HEK293 (cell line): ENCODE measurements around the gene LTB4R.

Experiments used
- BCL11A ChIP-seq: fragments of 450-650 bp; formaldehyde crosslinking; IDR thresholded peaks from 2 replicates; pipeline ENCODE4 v1.5.1; 2016; ENCODE audit warnings: low read depth, missing biosample characterization, missing genetic modification characterization
- HOXC10 ChIP-seq: sonication (generic); formaldehyde crosslinking; IDR thresholded peaks from 2 replicates; pipeline ENCODE4 v1.8.1; 2023; ENCODE audit warnings: mild to moderate bottlenecking, missing genetic modification reagents
- TCF7L2 ChIP-seq: IDR thresholded peaks from 2 replicates; pipeline ENCODE4 v1.6.1; 2011; ENCODE audit warnings: low read depth, mild to moderate bottlenecking, inconsistent platforms, low read length, moderate library complexity, borderline replicate concordance
- ZBTB8A ChIP-seq: fragments of 450-650 bp; formaldehyde crosslinking; IDR thresholded peaks from 2 replicates; pipeline ENCODE4 v1.5.1; 2016; ENCODE audit warnings: missing biosample characterization, missing genetic modification characterization
- ZNF112 ChIP-seq: fragments of 450-650 bp; formaldehyde crosslinking; IDR thresholded peaks from 2 replicates; pipeline ENCODE4 v1.5.0; 2017; ENCODE audit warnings: missing biosample characterization, missing genetic modification characterization
- ZNF114 ChIP-seq: fragments of 450-650 bp; formaldehyde crosslinking; IDR thresholded peaks from 2 replicates; pipeline ENCODE4 v1.5.0; 2017; ENCODE audit warnings: missing biosample characterization, missing genetic modification characterization
- ZNF140 ChIP-seq: fragments of 450-650 bp; formaldehyde crosslinking; IDR thresholded peaks from 2 replicates; pipeline ENCODE4 v1.5.1; 2016; ENCODE audit warnings: missing biosample characterization, missing genetic modification characterization
- ZNF2 ChIP-seq: fragments of 450-650 bp; formaldehyde crosslinking; IDR thresholded peaks from 2 replicates; pipeline ENCODE4 v1.5.1; 2016; ENCODE audit warnings: missing biosample characterization, missing genetic modification characterization
- ZNF248 ChIP-seq: fragments of 450-650 bp; formaldehyde crosslinking; IDR thresholded peaks from 2 replicates; pipeline ENCODE4 v1.5.1; 2017; ENCODE audit warnings: missing biosample characterization, missing genetic modification characterization
- ZNF274 ChIP-seq, 2 experiments: fragments of 200-500 bp in 1 of 2; fragments of 450-650 bp in 1 of 2; sonication (Bioruptor generic) in 1 of 2; formaldehyde crosslinking in 1 of 2; IDR thresholded peaks; 2 replicates each; pipeline versions ENCODE4 v1.5.1 to v1.6.1; 2014 to 2016; ENCODE audit warnings: borderline replicate concordance in 1 of 2, inconsistent platforms in 1 of 2, low read length in 1 of 2, missing biosample characterization in 1 of 2, missing genetic modification characterization in 1 of 2
- ZNF302 ChIP-seq: fragments of 450-650 bp; formaldehyde crosslinking; IDR thresholded peaks from 2 replicates; pipeline ENCODE4 v1.5.1; 2016; ENCODE audit warnings: missing biosample characterization, missing genetic modification characterization, low read depth
- ZNF311 ChIP-seq: fragments of 450-650 bp; formaldehyde crosslinking; IDR thresholded peaks from 2 replicates; pipeline ENCODE4 v1.5.1; 2017; ENCODE audit warnings: missing biosample characterization, missing genetic modification characterization, borderline replicate concordance
- ZNF354C ChIP-seq: fragments of 450-650 bp; formaldehyde crosslinking; IDR thresholded peaks from 2 replicates; pipeline ENCODE4 v1.5.1; 2016; ENCODE audit warnings: missing biosample characterization, missing genetic modification characterization, low read depth, borderline replicate concordance
- ZNF366 ChIP-seq: fragments of 450-650 bp; formaldehyde crosslinking; conservative IDR thresholded peaks from 2 replicates; pipeline ENCODE4 v1.5.1; 2016; ENCODE audit warnings: missing biosample characterization, missing genetic modification characterization
- ZNF423 ChIP-seq: fragments of 450-650 bp; formaldehyde crosslinking; IDR thresholded peaks from 2 replicates; pipeline ENCODE4 v1.5.1; 2016; ENCODE audit warnings: missing biosample characterization, missing genetic modification characterization
- ZNF433 ChIP-seq: fragments of 450-650 bp; formaldehyde crosslinking; IDR thresholded peaks from 2 replicates; pipeline ENCODE4 v1.5.1; 2016; ENCODE audit warnings: missing biosample characterization, missing genetic modification characterization, low read depth
- ZNF561 ChIP-seq: fragments of 450-650 bp; IDR thresholded peaks from 2 replicates; pipeline ENCODE4 v1.5.1; 2018; ENCODE audit warnings: missing biosample characterization, missing genetic modification characterization, borderline replicate concordance
- ZNF571 ChIP-seq: fragments of 450-650 bp; formaldehyde crosslinking; IDR thresholded peaks from 2 replicates; pipeline ENCODE4 v1.5.0; 2017; ENCODE audit warnings: missing biosample characterization, missing genetic modification characterization
- ZNF623 ChIP-seq: fragments of 450-650 bp; formaldehyde crosslinking; IDR thresholded peaks from 2 replicates; pipeline ENCODE4 v1.5.1; 2016; ENCODE audit warnings: missing biosample characterization, missing genetic modification characterization
- ZNF701 ChIP-seq: fragments of 450-650 bp; formaldehyde crosslinking; IDR thresholded peaks from 2 replicates; pipeline ENCODE4 v1.5.1; 2016; ENCODE audit warnings: missing biosample characterization, missing genetic modification characterization
- ZNF707 ChIP-seq: fragments of 450-650 bp; formaldehyde crosslinking; IDR thresholded peaks from 2 replicates; pipeline ENCODE4 v1.5.1; 2016; ENCODE audit warnings: missing biosample characterization, missing genetic modification characterization
- ZXDB ChIP-seq: fragments of 450-650 bp; formaldehyde crosslinking; IDR thresholded peaks from 2 replicates; pipeline ENCODE4 v1.5.1; 2016; ENCODE audit warnings: missing biosample characterization, missing genetic modification characterization
- TF ChIP-seq, protein P1 (sequence below): fragments of 450-650 bp; formaldehyde crosslinking; IDR thresholded peaks from 2 replicates; pipeline ENCODE4 v1.5.1; 2016; ENCODE audit warnings: missing biosample characterization, missing genetic modification characterization
- TF ChIP-seq, protein P2 (sequence below): fragments of 450-650 bp; formaldehyde crosslinking; IDR thresholded peaks from 2 replicates; pipeline ENCODE4 v1.5.1; 2017; ENCODE audit warnings: missing biosample characterization, mild to moderate bottlenecking, missing genetic modification characterization, moderate library complexity
- TF ChIP-seq, protein P3 (sequence below): sonication (generic); formaldehyde crosslinking; IDR thresholded peaks from 2 replicates; pipeline ENCODE4 v1.8.1; 2022; ENCODE audit warnings: mild to moderate bottlenecking, moderate library complexity, missing genetic modification reagents
- TF ChIP-seq, protein P4 (sequence below): fragments of 450-650 bp; formaldehyde crosslinking; IDR thresholded peaks from 2 replicates; pipeline ENCODE4 v1.5.1; 2017; ENCODE audit warnings: missing biosample characterization, missing genetic modification characterization
- TF ChIP-seq, protein P5 (sequence below): fragments of 450-650 bp; formaldehyde crosslinking; IDR thresholded peaks from 2 replicates; pipeline ENCODE4; 2016; ENCODE audit warnings: missing biosample characterization, missing genetic modification characterization
- TF ChIP-seq, protein P6 (sequence below): fragments of 450-650 bp; formaldehyde crosslinking; IDR thresholded peaks from 2 replicates; pipeline ENCODE4 v1.5.1; 2017; ENCODE audit warnings: missing biosample characterization, missing genetic modification characterization
- TF ChIP-seq, protein P7 (sequence below): fragments of 450-650 bp; formaldehyde crosslinking; IDR thresholded peaks from 2 replicates; pipeline ENCODE4 v1.5.1; 2016; ENCODE audit warnings: missing biosample characterization, missing genetic modification characterization, low read depth

LTB4R gene

DNA sequence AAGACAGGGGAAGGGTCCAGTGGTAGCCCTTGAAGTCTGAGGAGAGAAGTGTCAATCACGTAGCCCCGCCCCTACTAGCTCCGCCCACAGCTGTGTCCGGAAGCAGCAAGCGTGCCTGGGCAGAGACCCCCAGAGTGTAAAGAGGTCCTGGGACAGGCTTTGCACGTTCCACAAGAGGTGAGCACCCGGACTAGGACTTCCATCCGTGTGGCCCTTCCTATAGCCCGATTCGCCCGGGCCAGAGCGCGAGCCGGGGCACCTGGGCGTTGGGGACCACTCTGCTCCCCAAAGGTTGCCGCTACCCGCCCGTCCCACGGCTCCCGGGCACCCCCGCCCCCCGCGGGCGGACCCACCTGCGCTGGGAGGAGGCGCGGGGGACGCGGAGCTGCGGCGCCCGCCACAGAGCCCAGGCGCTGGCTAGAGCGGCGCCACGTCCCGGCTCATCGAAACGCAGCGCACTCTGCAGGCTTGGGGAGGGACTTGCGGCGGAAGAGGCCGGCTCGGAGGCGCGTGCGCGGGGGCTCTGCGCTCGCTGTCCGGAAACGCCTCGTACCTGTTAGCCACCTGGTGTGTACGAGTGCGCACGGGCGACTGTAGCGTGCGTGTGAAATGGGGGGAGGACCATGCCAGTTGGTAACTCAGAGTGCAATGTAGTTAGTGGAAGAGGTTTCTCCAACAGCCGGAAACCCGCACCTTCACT is 40.0 kb upstream of the LTB4R start, which contains the start of gene RABGGTA (continued):
- TF ChIP-seq ZNF2 (tag by site-specific recombination) (peak; percentile 37; the same call in 1 of the 2 replicates), ZNF112 (tag by site-specific recombination) (no peak), ZNF707 (tag by site-specific recombination) (no peak), ZNF311 (no peak), ZBTB8A (tag by site-specific recombination) (peak; percentile 88), ZXDB (tag by site-specific recombination) (peak; percentile 65), ZNF274 (IDR thresholded peaks at IDR 0.05; ENCODE audit: low read length) (no peak), ZNF274 (tag by site-specific recombination; IDR thresholded peaks at IDR 0.05; ENCODE audit: borderline replicate concordance) (no peak), ZNF248 (tag by site-specific recombination) (no peak), ZNF302 (tag by site-specific recombination) (no peak), ZNF354C (tag by site-specific recombination) (no peak), BCL11A (tag by site-specific recombination) (no peak), TCF7L2 (no peak), ZNF433 (tag by site-specific recombination) (no peak), ZNF423 (tag by site-specific recombination) (peak; percentile 21; the same call in 1 of the 2 replicates), HOXC10 (CRISPR knock-in tag) (no peak), ZNF140 (no peak), ZNF366 (no peak), ZNF701 (no peak), ZNF114 (tag by site-specific recombination) (no peak), ZNF571 (tag by site-specific recombination) (no peak), ZNF623 (tag by site-specific recombination) (no peak), ZNF561 (tag by site-specific recombination) (no peak; the same call in 1 of the 2 replicates)
- TF ChIP-seq, protein P1, sequence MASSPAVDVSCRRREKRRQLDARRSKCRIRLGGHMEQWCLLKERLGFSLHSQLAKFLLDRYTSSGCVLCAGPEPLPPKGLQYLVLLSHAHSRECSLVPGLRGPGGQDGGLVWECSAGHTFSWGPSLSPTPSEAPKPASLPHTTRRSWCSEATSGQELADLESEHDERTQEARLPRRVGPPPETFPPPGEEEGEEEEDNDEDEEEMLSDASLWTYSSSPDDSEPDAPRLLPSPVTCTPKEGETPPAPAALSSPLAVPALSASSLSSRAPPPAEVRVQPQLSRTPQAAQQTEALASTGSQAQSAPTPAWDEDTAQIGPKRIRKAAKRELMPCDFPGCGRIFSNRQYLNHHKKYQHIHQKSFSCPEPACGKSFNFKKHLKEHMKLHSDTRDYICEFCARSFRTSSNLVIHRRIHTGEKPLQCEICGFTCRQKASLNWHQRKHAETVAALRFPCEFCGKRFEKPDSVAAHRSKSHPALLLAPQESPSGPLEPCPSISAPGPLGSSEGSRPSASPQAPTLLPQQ, result peak; percentile 99
- TF ChIP-seq, protein P2, sequence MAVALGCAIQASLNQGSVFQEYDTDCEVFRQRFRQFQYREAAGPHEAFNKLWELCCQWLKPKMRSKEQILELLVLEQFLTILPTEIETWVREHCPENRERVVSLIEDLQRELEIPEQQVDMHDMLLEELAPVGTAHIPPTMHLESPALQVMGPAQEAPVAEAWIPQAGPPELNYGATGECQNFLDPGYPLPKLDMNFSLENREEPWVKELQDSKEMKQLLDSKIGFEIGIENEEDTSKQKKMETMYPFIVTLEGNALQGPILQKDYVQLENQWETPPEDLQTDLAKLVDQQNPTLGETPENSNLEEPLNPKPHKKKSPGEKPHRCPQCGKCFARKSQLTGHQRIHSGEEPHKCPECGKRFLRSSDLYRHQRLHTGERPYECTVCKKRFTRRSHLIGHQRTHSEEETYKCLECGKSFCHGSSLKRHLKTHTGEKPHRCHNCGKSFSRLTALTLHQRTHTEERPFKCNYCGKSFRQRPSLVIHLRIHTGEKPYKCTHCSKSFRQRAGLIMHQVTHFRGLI (tag by site-specific recombination), result no peak
- TF ChIP-seq, protein P3, sequence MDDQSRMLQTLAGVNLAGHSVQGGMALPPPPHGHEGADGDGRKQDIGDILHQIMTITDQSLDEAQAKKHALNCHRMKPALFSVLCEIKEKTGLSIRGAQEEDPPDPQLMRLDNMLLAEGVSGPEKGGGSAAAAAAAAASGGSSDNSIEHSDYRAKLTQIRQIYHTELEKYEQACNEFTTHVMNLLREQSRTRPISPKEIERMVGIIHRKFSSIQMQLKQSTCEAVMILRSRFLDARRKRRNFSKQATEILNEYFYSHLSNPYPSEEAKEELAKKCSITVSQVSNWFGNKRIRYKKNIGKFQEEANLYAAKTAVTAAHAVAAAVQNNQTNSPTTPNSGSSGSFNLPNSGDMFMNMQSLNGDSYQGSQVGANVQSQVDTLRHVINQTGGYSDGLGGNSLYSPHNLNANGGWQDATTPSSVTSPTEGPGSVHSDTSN (CRISPR knock-in tag), result peak; percentile 74
- TF ChIP-seq, protein P4, sequence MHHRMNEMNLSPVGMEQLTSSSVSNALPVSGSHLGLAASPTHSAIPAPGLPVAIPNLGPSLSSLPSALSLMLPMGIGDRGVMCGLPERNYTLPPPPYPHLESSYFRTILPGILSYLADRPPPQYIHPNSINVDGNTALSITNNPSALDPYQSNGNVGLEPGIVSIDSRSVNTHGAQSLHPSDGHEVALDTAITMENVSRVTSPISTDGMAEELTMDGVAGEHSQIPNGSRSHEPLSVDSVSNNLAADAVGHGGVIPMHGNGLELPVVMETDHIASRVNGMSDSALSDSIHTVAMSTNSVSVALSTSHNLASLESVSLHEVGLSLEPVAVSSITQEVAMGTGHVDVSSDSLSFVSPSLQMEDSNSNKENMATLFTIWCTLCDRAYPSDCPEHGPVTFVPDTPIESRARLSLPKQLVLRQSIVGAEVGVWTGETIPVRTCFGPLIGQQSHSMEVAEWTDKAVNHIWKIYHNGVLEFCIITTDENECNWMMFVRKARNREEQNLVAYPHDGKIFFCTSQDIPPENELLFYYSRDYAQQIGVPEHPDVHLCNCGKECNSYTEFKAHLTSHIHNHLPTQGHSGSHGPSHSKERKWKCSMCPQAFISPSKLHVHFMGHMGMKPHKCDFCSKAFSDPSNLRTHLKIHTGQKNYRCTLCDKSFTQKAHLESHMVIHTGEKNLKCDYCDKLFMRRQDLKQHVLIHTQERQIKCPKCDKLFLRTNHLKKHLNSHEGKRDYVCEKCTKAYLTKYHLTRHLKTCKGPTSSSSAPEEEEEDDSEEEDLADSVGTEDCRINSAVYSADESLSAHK (tag by site-specific recombination), result no peak
- TF ChIP-seq, protein P5, sequence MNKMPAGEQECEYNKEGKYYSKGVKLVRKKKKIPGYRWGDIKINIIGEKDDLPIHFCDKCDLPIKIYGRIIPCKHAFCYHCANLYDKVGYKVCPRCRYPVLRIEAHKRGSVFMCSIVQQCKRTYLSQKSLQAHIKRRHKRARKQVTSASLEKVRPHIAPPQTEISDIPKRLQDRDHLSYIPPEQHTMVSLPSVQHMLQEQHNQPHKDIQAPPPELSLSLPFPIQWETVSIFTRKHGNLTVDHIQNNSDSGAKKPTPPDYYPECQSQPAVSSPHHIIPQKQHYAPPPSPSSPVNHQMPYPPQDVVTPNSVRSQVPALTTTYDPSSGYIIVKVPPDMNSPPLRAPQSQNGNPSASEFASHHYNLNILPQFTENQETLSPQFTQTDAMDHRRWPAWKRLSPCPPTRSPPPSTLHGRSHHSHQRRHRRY (tag by site-specific recombination), result no peak
- TF ChIP-seq, protein P6, sequence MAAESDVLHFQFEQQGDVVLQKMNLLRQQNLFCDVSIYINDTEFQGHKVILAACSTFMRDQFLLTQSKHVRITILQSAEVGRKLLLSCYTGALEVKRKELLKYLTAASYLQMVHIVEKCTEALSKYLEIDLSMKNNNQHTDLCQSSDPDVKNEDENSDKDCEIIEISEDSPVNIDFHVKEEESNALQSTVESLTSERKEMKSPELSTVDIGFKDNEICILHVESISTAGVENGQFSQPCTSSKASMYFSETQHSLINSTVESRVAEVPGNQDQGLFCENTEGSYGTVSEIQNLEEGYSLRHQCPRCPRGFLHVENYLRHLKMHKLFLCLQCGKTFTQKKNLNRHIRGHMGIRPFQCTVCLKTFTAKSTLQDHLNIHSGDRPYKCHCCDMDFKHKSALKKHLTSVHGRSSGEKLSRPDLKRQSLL (tag by site-specific recombination), result no peak
- TF ChIP-seq, protein P7, sequence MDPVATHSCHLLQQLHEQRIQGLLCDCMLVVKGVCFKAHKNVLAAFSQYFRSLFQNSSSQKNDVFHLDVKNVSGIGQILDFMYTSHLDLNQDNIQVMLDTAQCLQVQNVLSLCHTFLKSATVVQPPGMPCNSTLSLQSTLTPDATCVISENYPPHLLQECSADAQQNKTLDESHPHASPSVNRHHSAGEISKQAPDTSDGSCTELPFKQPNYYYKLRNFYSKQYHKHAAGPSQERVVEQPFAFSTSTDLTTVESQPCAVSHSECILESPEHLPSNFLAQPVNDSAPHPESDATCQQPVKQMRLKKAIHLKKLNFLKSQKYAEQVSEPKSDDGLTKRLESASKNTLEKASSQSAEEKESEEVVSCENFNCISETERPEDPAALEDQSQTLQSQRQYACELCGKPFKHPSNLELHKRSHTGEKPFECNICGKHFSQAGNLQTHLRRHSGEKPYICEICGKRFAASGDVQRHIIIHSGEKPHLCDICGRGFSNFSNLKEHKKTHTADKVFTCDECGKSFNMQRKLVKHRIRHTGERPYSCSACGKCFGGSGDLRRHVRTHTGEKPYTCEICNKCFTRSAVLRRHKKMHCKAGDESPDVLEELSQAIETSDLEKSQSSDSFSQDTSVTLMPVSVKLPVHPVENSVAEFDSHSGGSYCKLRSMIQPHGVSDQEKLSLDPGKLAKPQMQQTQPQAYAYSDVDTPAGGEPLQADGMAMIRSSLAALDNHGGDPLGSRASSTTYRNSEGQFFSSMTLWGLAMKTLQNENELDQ, result no peak
